ENCODE data around the gene SETDB2. TPM values are rescaled to one million over a fixed set of nuclear protein-coding genes. Genes with fewer than 3 reads are reported as not detected.

Gene SETDB2
- total and polyA plus RNA-seq, 2 donors (not counting 3 experiments of a cell fraction or from before 2014, with no cell fraction given) = 1.5 to 5.6 TPM

- Histone ChIP-seq H4K20me1 (replicated peaks; ENCODE audit: control insufficient read depth, extremely low read depth, insufficient read depth, low read length) (no peaks in the 10 kb centered on the region), H3K4me1 (ENCODE audit: control insufficient read depth, extremely low read depth, insufficient read depth, low read length) (no peaks in the 10 kb centered on the region), H3K27me3 (ENCODE audit: control insufficient read depth in 2 of 2, insufficient read depth in 2 of 2, low read length in 2 of 2) (no peaks in the 10 kb centered on the region), H3K9me3 (replicated peaks; ENCODE audit: control insufficient read depth, insufficient read depth, low read length) (no peaks in the 10 kb centered on the region), H2AFZ (ENCODE audit: low read depth, low read length) (no peak overlapping the region), H3K4me3 (replicated peaks in 1 of 3; ENCODE audit: insufficient read depth in 1 of 3, low read depth in 1 of 3, low read length in 3 of 3) (no peak overlapping the region), H3K79me2 (ENCODE audit: control insufficient read depth, insufficient read depth, low read length) (no peaks in the 10 kb centered on the region), H3K27ac (ENCODE audit: insufficient read depth, low read depth, low read length) (no peak overlapping the region), H3K9me1 (replicated peaks; ENCODE audit: control insufficient read depth, extremely low read depth, insufficient read depth, low read length) (no peaks in the 10 kb centered on the region), H3K36me3 (ENCODE audit: control insufficient read depth in 2 of 2, extremely low read depth in 1 of 2, insufficient read depth in 2 of 2, low read length in 2 of 2) (no peaks in the 10 kb centered on the region), H3K9ac (replicated peaks; ENCODE audit: extremely low read depth, insufficient read depth, low read length) (no peak overlapping the region), H3K4me2 (ENCODE audit: insufficient read depth, low read length) (no peak overlapping the region)
- peak; percentile 21 for DNase-seq (ENCODE audit: low read depth, low spot score)
- intact Hi-C loops (cut with micrococcal nuclease) = no loop called here
- CTCF ChIA-PET = no interaction called here
- FAIRE-seq = no peak
- no TSS peak for BruUV-seq (replicated peaks)
- dilution Hi-C loops (cut with MboI; ENCODE audit: extremely low pct_ligation_motif_present, low sequenced_read_pairs) = no loop called here
- POLR2A ChIA-PET = no interaction called here
- TF ChIP-seq JUN (IDR thresholded peaks at IDR 0.05; ENCODE audit: borderline replicate concordance, insufficient read depth, insufficient read length, low read depth) (no peak), MAX (IDR thresholded peaks at IDR 0.05; ENCODE audit: insufficient read depth, insufficient read length) (no peak), EZH2 (IDR thresholded peaks at IDR 0.05; ENCODE audit: borderline replicate concordance, low read depth, low read length, severe bottlenecking) (no peak), MYC (IDR thresholded peaks at IDR 0.05; ENCODE audit: low read depth, low read length) (no peak), POLR2A (IDR thresholded peaks at IDR 0.05; ENCODE audit: low read depth, low read length) (no peak), CTCF (IDR thresholded peaks at IDR 0.05; ENCODE audit: extremely low read depth in 1 of 2, insufficient read depth in 1 of 2, low read depth in 1 of 2, low read length in 2 of 2) (no peak), GATA2 (IDR thresholded peaks at IDR 0.05; ENCODE audit: insufficient read depth, insufficient read length, low read depth, low read length) (no peak), POLR2AphosphoS5 (IDR thresholded peaks at IDR 0.05; ENCODE audit: insufficient read depth, low read depth, low read length) (no peak), FOS (IDR thresholded peaks at IDR 0.05; ENCODE audit: borderline replicate concordance, insufficient read depth, low read length) (no peak)
Measured at GRCh38 chr13:49488563-49488962, 44.5 kb downstream of the SETDB2 start.
